Muscle layer of colon (tissue), 2 donors: ENCODE measurements around the gene SERPINA12.

Experiments
- H3K27ac ChIP-seq: one replicate; pipeline ENCODE4 v1.7.0; 2013; ENCODE audit warnings: low read depth, mild to moderate bottlenecking, low read length, moderate library complexity
- H3K27me3 ChIP-seq, 2 donors: one replicate each; pipeline ENCODE4 v1.7.0; 2013; ENCODE audit warnings: low read length in 2 of 2, mild to moderate bottlenecking in 2 of 2; ENCODE audit not compliant: insufficient read depth in 2 of 2, control insufficient read depth in 1 of 2
- H3K36me3 ChIP-seq: one replicate; pipeline ENCODE4 v1.7.0; 2013; ENCODE audit warnings: mild to moderate bottlenecking, low read length; ENCODE audit not compliant: insufficient read depth
- H3K4me1 ChIP-seq: one replicate; pipeline ENCODE4 v1.7.0; 2013; ENCODE audit warnings: mild to moderate bottlenecking, low read length; ENCODE audit not compliant: insufficient read depth
- H3K4me3 ChIP-seq, 2 donors: one replicate each; pipeline ENCODE4 v1.7.0; 2013; ENCODE audit warnings: low read length in 2 of 2, low read depth in 1 of 2, mild to moderate bottlenecking in 1 of 2, moderate library complexity in 1 of 2
- H3K9ac ChIP-seq: one replicate; pipeline ENCODE4 v1.7.0; 2013; ENCODE audit warnings: low read length
- H3K9me3 ChIP-seq: one replicate; pipeline ENCODE4 v1.7.0; 2013; ENCODE audit warnings: mild to moderate bottlenecking, low read length
- donor health status: abdominal sarcoma.
- donor health status: Adenocarcinoma of cecum.

SERPINA12 gene

GRCh38 chr14:94532447-94532846, 23.2 kb upstream of the SERPINA12 start:
- no peak overlapping the region for H3K27ac ChIP-seq
- no peaks in the 10 kb centered on the region for H3K9me3 ChIP-seq
- no peak overlapping the region for H3K4me3 ChIP-seq

GRCh38 chr14:94531187-94531586, 21.9 kb upstream of the SERPINA12 start:
- Histone ChIP-seq H3K9ac (no peak overlapping the region), H3K36me3 (no peaks in the 10 kb centered on the region), H3K9me3 (no peaks in the 10 kb centered on the region), H3K27ac (no peak overlapping the region), H3K27me3 (no peaks in the 10 kb centered on the region), H3K4me3 (no peak overlapping the region), H3K4me1 (no peaks in the 10 kb centered on the region)

More at GRCh38 chr14:94532447-94532846, 23.2 kb upstream of the SERPINA12 start:
- H3K9ac ChIP-seq = no peak overlapping the region
- H3K36me3 ChIP-seq = no peaks in the 10 kb centered on the region
- no peaks in the 10 kb centered on the region for H3K4me1 ChIP-seq
- H3K27me3 ChIP-seq = no peaks in the 10 kb centered on the region

GRCh38 chr14:94524093-94524492, 14.8 kb upstream of the SERPINA12 start:
- no peak overlapping the region for H3K9ac ChIP-seq
- no peaks in the 10 kb centered on the region for H3K9me3 ChIP-seq
- no peaks in the 10 kb centered on the region for H3K4me1 ChIP-seq
- H3K27me3 ChIP-seq = no peaks in the 10 kb centered on the region
- H3K27ac ChIP-seq = no peak overlapping the region
- no peaks in the 10 kb centered on the region for H3K36me3 ChIP-seq
- H3K4me3 ChIP-seq = no peak overlapping the region

- Histone ChIP-seq H3K9ac (no peak overlapping the region), H3K4me1 (no peaks in the 10 kb centered on the region), H3K27me3 (no peaks in the 10 kb centered on the region), H3K4me3 (no peak overlapping the region), H3K27ac (no peak overlapping the region), H3K9me3 (no peaks in the 10 kb centered on the region), H3K36me3 (no peaks in the 10 kb centered on the region)
Observed at GRCh38 chr14:94523265-94523664, 14.0 kb upstream of the SERPINA12 start.

GRCh38 chr14:94522115-94522724, 13.0 kb upstream of the SERPINA12 start:
- no peaks in the 10 kb centered on the region for H3K36me3 ChIP-seq
- H3K9ac ChIP-seq = no peak overlapping the region
- H3K27me3 ChIP-seq = no peaks in the 10 kb centered on the region
- no peak overlapping the region for H3K27ac ChIP-seq
- H3K9me3 ChIP-seq = no peaks in the 10 kb centered on the region
- no peak overlapping the region for H3K4me3 ChIP-seq
- H3K4me1 ChIP-seq = no peaks in the 10 kb centered on the region

GRCh38 chr14:94521375-94522114, 12.3 kb upstream of the SERPINA12 start:
- Histone ChIP-seq H3K27ac (no peak overlapping the region), H3K27me3 (no peaks in the 10 kb centered on the region), H3K4me3 (no peak overlapping the region), H3K9ac (no peak overlapping the region), H3K4me1 (no peaks in the 10 kb centered on the region), H3K36me3 (no peaks in the 10 kb centered on the region), H3K9me3 (no peaks in the 10 kb centered on the region)

GRCh38 chr14:94517641-94518257, 8.5 kb upstream of the SERPINA12 start:
- no peaks in the 10 kb centered on the region for H3K27me3 ChIP-seq
- no peak overlapping the region for H3K27ac ChIP-seq
- H3K9me3 ChIP-seq = no peaks in the 10 kb centered on the region
- H3K36me3 ChIP-seq = no peaks in the 10 kb centered on the region
- no peak overlapping the region for H3K4me3 ChIP-seq
- H3K9ac ChIP-seq = no peak overlapping the region
- no peaks in the 10 kb centered on the region for H3K4me1 ChIP-seq

GRCh38 chr14:94517248-94517640, 8.0 kb upstream of the SERPINA12 start:
- Histone ChIP-seq H3K27me3 (no peaks in the 10 kb centered on the region), H3K36me3 (no peaks in the 10 kb centered on the region), H3K4me3 (no peak overlapping the region), H3K9ac (no peak overlapping the region), H3K9me3 (no peaks in the 10 kb centered on the region), H3K27ac (no peak overlapping the region), H3K4me1 (no peaks in the 10 kb centered on the region)

- Histone ChIP-seq H3K4me1 (no peaks in the 10 kb centered on the region), H3K9me3 (no peaks in the 10 kb centered on the region), H3K36me3 (no peaks in the 10 kb centered on the region), H3K27ac (no peak overlapping the region), H3K9ac (no peak overlapping the region), H3K4me3 (no peak overlapping the region), H3K27me3 (no peaks in the 10 kb centered on the region)
Observed at GRCh38 chr14:94515856-94516255, 6.6 kb upstream of the SERPINA12 start.

GRCh38 chr14:94515426-94515825, 6.2 kb upstream of the SERPINA12 start:
- H3K4me3 ChIP-seq = no peak overlapping the region
- H3K36me3 ChIP-seq = no peaks in the 10 kb centered on the region
- H3K27me3 ChIP-seq = no peaks in the 10 kb centered on the region
- H3K9me3 ChIP-seq = no peaks in the 10 kb centered on the region
- no peaks in the 10 kb centered on the region for H3K4me1 ChIP-seq
- no peak overlapping the region for H3K27ac ChIP-seq
- H3K9ac ChIP-seq = no peak overlapping the region

- no peaks in the 10 kb centered on the region for H3K27me3 ChIP-seq
- no peaks in the 10 kb centered on the region for H3K36me3 ChIP-seq
- H3K4me1 ChIP-seq = no peaks in the 10 kb centered on the region
- no peak overlapping the region for H3K4me3 ChIP-seq
- no peak overlapping the region for H3K9ac ChIP-seq
- H3K27ac ChIP-seq = no peak overlapping the region
- no peaks in the 10 kb centered on the region for H3K9me3 ChIP-seq
Observed at GRCh38 chr14:94514351-94514750, 5.1 kb upstream of the SERPINA12 start.
